Umbilical cord (tissue), 2 donors: ENCODE measurements around the gene DNAJC16. TPM values are rescaled to one million over a fixed set of nuclear protein-coding genes. Genes with fewer than 3 reads are reported as not detected.
A peak's percentile ranks its signal among the peaks of the same experiment; 100 is the strongest.
"Not testable (repeated sequence)": the region's sequence is repeated elsewhere in the genome, so short reads cannot be mapped to it uniquely, and the experiment has no call there.

Experiments used
- DNase-seq: peaks from one replicate; pipeline ENCODE4 v3.0.0-alpha.2; 2015; ENCODE audit warnings: low spot score
- total RNA-seq: library from RNA; depleted of rRNA; stranded (reverse); fragments of >200 nt; gene quantifications from one replicate; pipeline ENCODE4 v1.2.3, GENCODE V29; 2014; ENCODE audit warnings: low replicate concordance; ENCODE audit not compliant: insufficient read depth

The DNAJC16 gene
- total RNA-seq, 1 donor from 2014 or later = 18.5 TPM

DNA sequence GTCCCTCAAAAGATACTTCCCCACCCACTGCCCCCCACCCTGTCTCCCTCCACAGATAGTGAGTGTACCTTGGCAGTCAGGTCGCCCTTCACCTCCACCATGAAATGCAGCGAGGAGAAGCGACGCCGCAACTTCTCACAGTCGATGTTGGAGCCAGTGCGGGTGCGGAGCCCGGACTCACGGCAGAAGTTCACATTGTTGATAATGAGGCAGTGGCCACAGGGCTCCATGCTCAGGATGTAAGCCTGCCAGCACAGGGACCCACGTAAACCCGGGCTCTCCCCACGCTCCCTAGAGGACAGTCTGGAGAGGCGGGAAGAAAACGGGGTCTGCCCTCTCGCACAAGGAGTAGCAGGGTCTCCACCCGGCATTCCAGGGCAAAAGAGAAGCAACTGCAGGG lies 19.8 kb upstream of the DNAJC16 start:
- no peak for DNase-seq

- no peak for DNase-seq
Measured at GRCh38 chr1:15507278-15507677, 19.4 kb upstream of the DNAJC16 start.

DNA sequence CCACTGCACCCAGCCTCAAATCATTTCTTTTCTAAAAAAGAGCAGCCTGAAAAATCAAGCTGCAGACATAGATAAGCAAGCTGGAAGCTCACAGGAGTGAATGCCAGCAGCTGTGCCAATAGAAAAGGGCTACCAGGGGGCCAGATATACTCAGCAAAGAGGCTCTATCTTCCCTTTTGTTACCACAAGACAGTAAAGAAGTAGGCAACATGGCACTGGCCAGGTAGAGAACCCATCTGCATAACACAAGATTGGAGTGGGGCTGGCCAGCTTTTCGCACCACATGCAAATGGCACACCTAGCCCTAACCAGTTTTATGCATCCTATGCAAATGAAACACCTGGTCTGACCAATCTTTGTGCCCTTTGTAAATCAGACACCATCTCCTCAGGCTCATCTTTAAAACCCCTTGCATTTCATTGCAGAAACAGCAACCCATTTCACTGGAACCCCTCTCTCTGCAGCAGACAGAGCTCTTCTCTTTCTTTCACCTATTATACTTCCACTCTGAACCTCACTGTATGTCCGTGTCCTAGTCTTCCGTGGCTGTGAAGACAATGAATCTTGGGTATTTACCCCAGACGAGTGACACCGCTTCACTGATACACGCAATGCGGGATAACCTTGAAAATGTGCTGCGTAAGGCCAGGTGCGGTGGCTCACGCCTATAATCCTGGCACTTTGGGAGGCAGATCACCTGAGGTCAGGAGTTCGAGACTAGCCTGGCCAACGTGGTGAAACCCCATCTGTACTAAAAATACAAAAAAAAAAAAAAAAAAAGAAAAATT lies 17.8 kb upstream of the DNAJC16 start:
- DNase-seq = no peak

DNA sequence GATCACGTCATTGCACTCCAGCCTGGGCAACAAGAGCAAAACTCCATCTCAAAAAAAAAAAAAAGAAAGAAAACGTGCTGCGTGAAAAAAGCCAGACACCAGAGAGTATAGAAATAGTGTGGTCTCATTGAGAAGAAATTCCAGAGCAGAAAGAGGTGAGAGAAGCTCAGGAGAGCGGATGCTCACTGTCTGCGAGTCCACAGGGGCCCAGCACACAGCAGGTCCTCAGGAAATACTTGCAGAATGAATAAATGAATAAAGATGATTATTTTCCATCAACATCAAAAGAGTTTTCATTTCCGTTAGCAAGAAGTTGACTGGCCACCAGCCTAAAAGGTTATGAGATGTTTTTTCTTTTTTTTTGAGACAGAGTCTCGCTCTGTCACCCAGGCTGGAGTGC lies 17.1 kb upstream of the DNAJC16 start:
- DNase-seq = no peak

- no peak for DNase-seq
Measured at GRCh38 chr1:15510611-15511405, 15.8 kb upstream of the DNAJC16 start.

DNA sequence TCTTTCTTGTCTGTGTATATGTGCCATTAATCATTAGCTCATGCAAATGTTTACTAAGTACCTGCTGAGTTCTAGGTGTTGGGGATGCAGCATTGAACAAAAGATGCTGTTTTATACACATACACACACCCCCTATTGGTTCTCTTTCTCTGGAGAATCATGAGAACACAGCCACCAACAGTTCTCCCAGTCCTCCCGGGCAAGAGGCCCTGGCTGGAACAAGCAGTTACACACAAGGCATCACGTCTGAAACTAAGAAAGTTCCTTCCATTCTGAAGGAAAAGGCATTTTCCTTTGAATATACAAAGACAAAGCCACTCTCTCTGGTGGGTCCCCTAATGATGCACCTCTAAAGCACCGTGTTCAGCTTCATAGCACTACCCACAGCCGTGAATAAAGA lies 13.5 kb upstream of the DNAJC16 start:
- DNase-seq = no peak

GRCh38 chr1:15513919-15514318 lies 12.7 kb upstream of the DNAJC16 start:
- DNase-seq = no peak

GRCh38 chr1:15514557-15514956 lies 12.1 kb upstream of the DNAJC16 start:
- DNase-seq = not testable (repeated sequence)

DNA sequence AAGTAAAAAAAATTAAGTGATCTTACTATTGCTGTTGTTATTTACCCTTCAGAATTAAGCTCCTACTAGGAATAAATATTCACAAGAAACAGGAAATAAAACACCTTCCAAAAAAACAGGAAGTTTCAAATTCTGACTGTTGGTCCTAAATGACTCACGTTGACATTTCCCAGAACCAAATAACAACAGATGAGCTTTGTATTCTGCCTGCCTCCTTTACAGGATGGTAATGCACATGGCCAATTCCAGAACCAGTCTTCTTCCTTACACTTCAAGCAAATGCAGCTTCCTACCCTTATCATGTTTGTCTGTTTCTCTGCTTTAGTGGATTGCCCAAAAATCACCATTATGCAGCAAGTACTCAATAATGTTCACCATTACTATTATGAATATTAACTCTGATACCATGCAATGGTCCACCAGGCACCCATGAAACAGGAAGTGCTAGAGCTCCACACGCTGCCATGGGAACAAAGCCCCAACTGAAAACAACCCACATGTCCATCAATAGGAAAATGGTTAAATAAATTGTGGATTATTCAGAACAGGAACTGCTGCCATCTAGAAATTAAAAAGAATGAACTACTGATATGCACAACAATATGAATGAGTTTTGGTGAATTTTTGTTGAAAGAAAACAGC lies 11.5 kb upstream of the DNAJC16 start:
- DNase-seq = no peak

DNA sequence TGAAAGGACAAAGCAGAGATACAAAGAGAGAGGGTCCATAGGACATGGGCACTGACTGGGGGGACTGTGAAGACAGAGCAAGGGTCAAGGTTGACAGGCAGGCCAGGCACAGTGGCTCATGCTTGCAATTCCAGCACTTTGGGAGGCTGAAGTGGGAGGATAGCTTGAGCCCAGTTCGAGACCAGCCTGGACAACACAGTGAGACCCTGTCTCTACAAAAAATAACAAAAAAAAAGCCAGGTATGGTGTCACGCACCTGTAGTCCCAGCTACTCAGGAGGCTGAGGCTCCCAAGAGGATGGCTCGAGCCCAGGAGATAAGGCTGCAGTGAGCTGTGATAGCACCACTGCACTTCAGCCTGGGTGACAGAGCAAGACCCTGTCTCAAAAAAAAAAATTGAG lies 7.0 kb upstream of the DNAJC16 start:
- no peak for DNase-seq

- DNase-seq = not testable (repeated sequence)
Measured at GRCh38 chr1:15521206-15521906, 5.3 kb upstream of the DNAJC16 start.

- DNase-seq = no peak
Measured at GRCh38 chr1:15522551-15522950, 4.1 kb upstream of the DNAJC16 start.

GRCh38 chr1:15523104-15524020 lies 3.3 kb upstream of the DNAJC16 start:
- no peak for DNase-seq

DNA sequence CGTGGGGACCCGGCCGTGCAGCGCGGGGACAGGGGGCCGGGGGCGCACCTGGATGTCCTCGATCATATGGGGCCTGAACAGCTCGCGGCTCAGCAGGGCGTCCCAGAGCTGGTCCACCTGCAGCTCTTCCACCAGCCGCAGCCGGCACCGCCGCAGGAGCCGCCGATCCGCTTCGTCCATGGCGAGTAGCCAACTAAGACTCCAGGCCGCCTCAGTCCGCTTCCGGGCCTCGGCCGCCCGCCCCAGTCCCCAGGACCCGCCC lies 2.7 kb upstream of the DNAJC16 start, which contains the start of gene CASP9:
Gene CASP9 (minus strand): TSS at position 195 of the 262 bp plus-strand sequence. CDS start 15 bp downstream, at position 180.
- DNase-seq = no peak

DNA sequence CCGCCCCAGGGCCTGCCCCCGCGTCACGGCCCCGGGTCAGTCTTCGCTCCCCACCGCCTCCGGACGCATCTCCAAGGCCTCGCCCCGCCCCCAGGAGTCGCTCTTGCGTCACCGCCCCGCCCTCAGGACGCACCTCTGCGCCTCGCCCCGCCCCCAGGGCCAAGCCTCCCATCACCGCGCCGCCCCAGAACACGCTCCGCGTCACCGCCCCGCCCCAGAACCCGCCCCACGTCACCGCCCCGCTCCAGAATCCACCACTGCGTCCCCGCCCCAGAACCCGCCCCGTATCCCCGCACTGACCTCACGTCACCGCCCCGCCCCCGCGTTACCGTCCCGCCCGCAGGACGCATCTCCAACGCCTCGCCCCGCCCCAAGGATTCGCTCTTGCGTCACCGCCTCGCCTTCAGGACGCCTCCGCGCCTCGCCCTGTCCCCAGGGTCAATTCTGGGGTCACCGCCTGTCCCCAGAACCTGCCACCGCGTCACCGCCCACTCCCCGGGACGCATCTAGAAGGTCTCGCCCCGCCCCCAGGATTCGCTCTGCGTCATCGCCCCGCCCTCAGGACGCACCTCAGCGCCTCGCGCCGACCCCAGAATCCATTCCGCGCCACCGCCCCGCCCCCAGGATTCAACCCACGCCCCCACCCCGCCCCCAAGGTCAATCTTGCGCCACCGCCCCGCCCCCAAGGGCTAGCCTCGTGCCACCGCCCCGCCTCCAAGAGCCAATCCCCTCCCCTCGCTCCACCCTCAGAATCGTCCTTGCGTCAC lies 2.2 kb upstream of the DNAJC16 start:
- peak; percentile 99 for DNase-seq

GRCh38 chr1:15525050-15526020 lies 1.3 kb upstream of the DNAJC16 start:
- no peak for DNase-seq

GRCh38 chr1:15526021-15526489 lies 593 bp upstream of the DNAJC16 start:
- no peak for DNase-seq

DNA sequence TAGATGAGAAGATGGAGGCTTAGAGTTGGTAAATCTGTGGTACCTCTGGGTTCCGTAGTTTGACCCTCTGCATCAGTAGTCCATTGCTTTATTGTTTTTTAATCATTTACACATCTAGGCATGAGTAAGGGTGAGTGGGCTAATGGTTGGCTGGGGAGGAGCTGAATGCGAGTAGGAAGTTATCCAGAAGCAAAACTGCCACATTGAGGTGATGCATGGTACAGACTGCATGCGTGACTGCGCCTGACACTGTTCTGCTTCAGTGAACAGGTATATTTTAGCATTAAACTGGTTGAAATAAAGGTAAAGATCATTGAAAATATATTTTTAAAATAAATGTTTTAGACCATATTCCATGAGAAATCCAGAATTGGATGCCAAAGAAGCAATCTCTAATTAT lies 4.4 kb downstream of the DNAJC16 start:
- DNase-seq = no peak

GRCh38 chr1:15531682-15532081 lies 5.0 kb downstream of the DNAJC16 start:
- DNase-seq = no peak
